HepG2 (cell line): ENCODE measurements around the gene MXI1. TPM values are rescaled to one million over a fixed set of nuclear protein-coding genes. Genes with fewer than 3 reads are reported as not detected.

Experiments used
- GATAD2A ChIP-seq: IDR thresholded peaks from 2 replicates; pipeline ENCODE4 v1.6.1; 2016
- NFYB ChIP-seq: sonication (generic); formaldehyde crosslinking; IDR thresholded peaks from 2 replicates; pipeline ENCODE4 v1.4.0; 2020; ENCODE audit warnings: missing genetic modification reagents
- RBFOX2 ChIP-seq: fragments of 200-400 bp; formaldehyde crosslinking; IDR thresholded peaks from 2 replicates; pipeline ENCODE4 v1.6.1; 2017; ENCODE audit warnings: low read depth, mild to moderate bottlenecking, low read length
- THAP11 ChIP-seq: IDR thresholded peaks from 2 replicates; pipeline ENCODE4 v1.6.1; 2016; ENCODE audit warnings: missing biosample characterization, missing genetic modification reagents
- ZNF235 ChIP-seq: sonication (generic); formaldehyde crosslinking; IDR thresholded peaks from 2 replicates; pipeline ENCODE4 v1.8.1; 2023; ENCODE audit warnings: mild to moderate bottlenecking, missing genetic modification reagents, borderline replicate concordance
- ZNF263 ChIP-seq: sonication (generic); formaldehyde crosslinking; IDR thresholded peaks from 2 replicates; pipeline ENCODE4 v1.4.0; 2020; ENCODE audit warnings: missing genetic modification reagents
- ZNF333 ChIP-seq: sonication (generic); formaldehyde crosslinking; IDR thresholded peaks from 2 replicates; pipeline ENCODE4 v1.4.0; 2020; ENCODE audit warnings: mild to moderate bottlenecking, missing genetic modification reagents, borderline replicate concordance
- ZNF776 ChIP-seq: sonication (generic); formaldehyde crosslinking; IDR thresholded peaks from 2 replicates; pipeline ENCODE4 v1.4.0; 2020; ENCODE audit warnings: mild to moderate bottlenecking, missing genetic modification reagents
- ZNF781 ChIP-seq: sonication (generic); formaldehyde crosslinking; IDR thresholded peaks from 2 replicates; pipeline ENCODE4 v1.5.1; 2020; ENCODE audit warnings: borderline replicate concordance, mild to moderate bottlenecking, missing genetic modification reagents; ENCODE audit errors: not compliant biosample characterization
- polyA plus RNA-seq, 8 experiments: library from polyadenylated mRNA; depleted of rRNA in 3 of 8; stranded (reverse) in 7 of 8; unstranded in 1 of 8; fragments of >200 nt; fragmentation: Illumina TruSeq in 4 of 8; extraction: Trizol in 4 of 8; gene quantifications; 2 replicates each; pipeline versions ENCODE4 v1.2.1 to v1.2.3, GENCODE V29; 2011 to 2016; ENCODE audit warnings: low read depth in 4 of 8, missing spikeins in 1 of 8, mixed read lengths in 1 of 8; ENCODE audit not compliant: insufficient read depth in 1 of 8
- total RNA-seq, 5 experiments: library from RNA; depleted of rRNA; stranded (reverse); fragments of >200 nt; fragmentation: Illumina TruSeq; extraction: Trizol; gene quantifications; 2 replicates each; pipeline ENCODE4 v1.2.3, GENCODE V29; 2016; ENCODE audit warnings: low read depth in 1 of 5
- TF ChIP-seq, protein P1 (sequence below): sonication (generic); formaldehyde crosslinking; IDR thresholded peaks from 2 replicates; pipeline ENCODE4 v1.5.1; 2020; ENCODE audit warnings: missing genetic modification reagents, mild to moderate bottlenecking, borderline replicate concordance
- TF ChIP-seq, protein P2 (sequence below): sonication (generic); formaldehyde crosslinking; IDR thresholded peaks from 2 replicates; pipeline ENCODE4 v1.8.1; 2023; ENCODE audit warnings: mild to moderate bottlenecking, missing genetic modification reagents
- TF ChIP-seq, protein P3 (sequence below): sonication (generic); formaldehyde crosslinking; IDR thresholded peaks from 2 replicates; pipeline ENCODE4 v1.4.0; 2020; ENCODE audit warnings: mild to moderate bottlenecking, low read depth, missing genetic modification reagents
- TF ChIP-seq, protein P4 (sequence below): sonication (generic); formaldehyde crosslinking; IDR thresholded peaks from 2 replicates; pipeline ENCODE4 v1.4.0; 2020; ENCODE audit warnings: missing genetic modification reagents, low read depth, mild to moderate bottlenecking, borderline replicate concordance
- TF ChIP-seq, protein P5 (sequence below): sonication (generic); formaldehyde crosslinking; IDR thresholded peaks from 2 replicates; pipeline ENCODE4 v1.8.1; 2023; ENCODE audit warnings: missing genetic modification reagents, inconsistent platforms, borderline replicate concordance
- TF ChIP-seq, protein P6 (sequence below): sonication (generic); formaldehyde crosslinking; IDR thresholded peaks from 2 replicates; pipeline ENCODE4 v1.5.1; 2020; ENCODE audit warnings: mild to moderate bottlenecking, missing genetic modification reagents, borderline replicate concordance

MXI1 gene
- total and polyA plus RNA-seq, 2 of the 13 experiments (the other 11 are each of a cell fraction or from before 2014, with no cell fraction given) = 6.6 to 22.0 TPM

DNA sequence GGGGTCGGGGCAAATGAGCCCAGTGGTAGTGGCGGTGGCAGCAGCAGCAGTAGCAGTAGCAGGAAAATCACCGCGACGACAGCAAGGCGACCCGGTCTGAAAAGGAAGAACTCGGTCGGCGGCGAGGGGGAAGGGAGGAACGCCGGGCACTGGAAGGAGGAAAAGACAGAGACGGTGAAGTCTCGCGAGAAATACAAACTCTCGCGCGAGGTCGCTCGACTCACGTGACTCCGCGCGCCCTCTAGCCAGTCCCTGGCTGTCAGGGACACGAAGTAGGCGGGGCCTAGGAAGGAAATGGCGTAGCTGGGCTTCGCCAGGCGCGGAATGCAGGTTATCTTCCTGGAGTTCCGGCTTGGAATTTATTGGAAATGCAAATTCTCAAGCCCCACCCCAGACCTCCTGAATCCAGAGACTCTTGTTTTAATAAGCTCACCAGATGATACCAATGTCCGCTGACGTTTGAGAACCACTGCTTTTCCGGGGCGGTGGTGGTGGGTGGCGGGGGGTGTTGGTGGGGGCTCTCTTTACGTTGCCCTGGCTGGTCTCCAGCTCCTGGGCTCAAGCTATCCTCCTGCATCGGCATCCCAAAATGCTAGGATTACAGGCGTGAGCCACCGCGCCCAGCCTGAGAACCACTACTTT, 97.5 kb downstream of the MXI1 start, which contains the start of gene SMNDC1 (continued):
- TF ChIP-seq, protein P1, sequence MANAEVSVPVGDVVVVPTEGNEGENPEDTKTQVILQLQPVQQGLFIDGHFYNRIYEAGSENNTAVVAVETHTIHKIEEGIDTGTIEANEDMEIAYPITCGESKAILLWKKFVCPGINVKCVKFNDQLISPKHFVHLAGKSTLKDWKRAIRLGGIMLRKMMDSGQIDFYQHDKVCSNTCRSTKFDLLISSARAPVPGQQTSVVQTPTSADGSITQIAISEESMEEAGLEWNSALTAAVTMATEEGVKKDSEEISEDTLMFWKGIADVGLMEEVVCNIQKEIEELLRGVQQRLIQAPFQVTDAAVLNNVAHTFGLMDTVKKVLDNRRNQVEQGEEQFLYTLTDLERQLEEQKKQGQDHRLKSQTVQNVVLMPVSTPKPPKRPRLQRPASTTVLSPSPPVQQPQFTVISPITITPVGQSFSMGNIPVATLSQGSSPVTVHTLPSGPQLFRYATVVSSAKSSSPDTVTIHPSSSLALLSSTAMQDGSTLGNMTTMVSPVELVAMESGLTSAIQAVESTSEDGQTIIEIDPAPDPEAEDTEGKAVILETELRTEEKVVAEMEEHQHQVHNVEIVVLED = peak; percentile 43; the same call in 1 of the 2 replicates
- TF ChIP-seq, protein P2, sequence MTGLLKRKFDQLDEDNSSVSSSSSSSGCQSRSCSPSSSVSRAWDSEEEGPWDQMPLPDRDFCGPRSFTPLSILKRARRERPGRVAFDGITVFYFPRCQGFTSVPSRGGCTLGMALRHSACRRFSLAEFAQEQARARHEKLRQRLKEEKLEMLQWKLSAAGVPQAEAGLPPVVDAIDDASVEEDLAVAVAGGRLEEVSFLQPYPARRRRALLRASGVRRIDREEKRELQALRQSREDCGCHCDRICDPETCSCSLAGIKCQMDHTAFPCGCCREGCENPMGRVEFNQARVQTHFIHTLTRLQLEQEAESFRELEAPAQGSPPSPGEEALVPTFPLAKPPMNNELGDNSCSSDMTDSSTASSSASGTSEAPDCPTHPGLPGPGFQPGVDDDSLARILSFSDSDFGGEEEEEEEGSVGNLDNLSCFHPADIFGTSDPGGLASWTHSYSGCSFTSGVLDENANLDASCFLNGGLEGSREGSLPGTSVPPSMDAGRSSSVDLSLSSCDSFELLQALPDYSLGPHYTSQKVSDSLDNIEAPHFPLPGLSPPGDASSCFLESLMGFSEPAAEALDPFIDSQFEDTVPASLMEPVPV (CRISPR knock-in tag) = peak; percentile 51; the same call in 1 of the 2 replicates
- TF ChIP-seq NFYB (peak; percentile 80), GATAD2A (CRISPR knock-in tag) (0 out of 2 replicates have a peak, but pooled peaks have one; percentile 31), ZNF776 (no peak), THAP11 (peak; percentile 84), ZNF781 (CRISPR knock-in tag) (no peak), ZNF263 (CRISPR knock-in tag) (no peak), ZNF235 (CRISPR knock-in tag) (no peak), RBFOX2 (peak; percentile 60), ZNF333 (CRISPR knock-in tag) (no peak)
- TF ChIP-seq, protein P3, sequence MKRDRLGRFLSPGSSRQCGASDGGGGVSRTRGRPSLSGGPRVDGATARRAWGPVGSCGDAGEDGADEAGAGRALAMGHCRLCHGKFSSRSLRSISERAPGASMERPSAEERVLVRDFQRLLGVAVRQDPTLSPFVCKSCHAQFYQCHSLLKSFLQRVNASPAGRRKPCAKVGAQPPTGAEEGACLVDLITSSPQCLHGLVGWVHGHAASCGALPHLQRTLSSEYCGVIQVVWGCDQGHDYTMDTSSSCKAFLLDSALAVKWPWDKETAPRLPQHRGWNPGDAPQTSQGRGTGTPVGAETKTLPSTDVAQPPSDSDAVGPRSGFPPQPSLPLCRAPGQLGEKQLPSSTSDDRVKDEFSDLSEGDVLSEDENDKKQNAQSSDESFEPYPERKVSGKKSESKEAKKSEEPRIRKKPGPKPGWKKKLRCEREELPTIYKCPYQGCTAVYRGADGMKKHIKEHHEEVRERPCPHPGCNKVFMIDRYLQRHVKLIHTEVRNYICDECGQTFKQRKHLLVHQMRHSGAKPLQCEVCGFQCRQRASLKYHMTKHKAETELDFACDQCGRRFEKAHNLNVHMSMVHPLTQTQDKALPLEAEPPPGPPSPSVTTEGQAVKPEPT (CRISPR knock-in tag) = no peak
- TF ChIP-seq, protein P4, sequence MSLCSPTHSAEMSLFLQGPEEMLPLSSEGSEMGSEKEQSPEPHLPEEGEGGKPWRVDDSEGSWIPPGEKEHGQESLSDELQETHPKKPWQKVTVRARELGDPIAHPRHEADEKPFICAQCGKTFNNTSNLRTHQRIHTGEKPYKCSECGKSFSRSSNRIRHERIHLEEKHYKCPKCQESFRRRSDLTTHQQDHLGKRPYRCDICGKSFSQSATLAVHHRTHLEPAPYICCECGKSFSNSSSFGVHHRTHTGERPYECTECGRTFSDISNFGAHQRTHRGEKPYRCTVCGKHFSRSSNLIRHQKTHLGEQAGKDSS (CRISPR knock-in tag) = no peak
- TF ChIP-seq, protein P5, sequence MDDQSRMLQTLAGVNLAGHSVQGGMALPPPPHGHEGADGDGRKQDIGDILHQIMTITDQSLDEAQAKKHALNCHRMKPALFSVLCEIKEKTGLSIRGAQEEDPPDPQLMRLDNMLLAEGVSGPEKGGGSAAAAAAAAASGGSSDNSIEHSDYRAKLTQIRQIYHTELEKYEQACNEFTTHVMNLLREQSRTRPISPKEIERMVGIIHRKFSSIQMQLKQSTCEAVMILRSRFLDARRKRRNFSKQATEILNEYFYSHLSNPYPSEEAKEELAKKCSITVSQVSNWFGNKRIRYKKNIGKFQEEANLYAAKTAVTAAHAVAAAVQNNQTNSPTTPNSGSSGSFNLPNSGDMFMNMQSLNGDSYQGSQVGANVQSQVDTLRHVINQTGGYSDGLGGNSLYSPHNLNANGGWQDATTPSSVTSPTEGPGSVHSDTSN (CRISPR knock-in tag) = no peak
- TF ChIP-seq, protein P6, sequence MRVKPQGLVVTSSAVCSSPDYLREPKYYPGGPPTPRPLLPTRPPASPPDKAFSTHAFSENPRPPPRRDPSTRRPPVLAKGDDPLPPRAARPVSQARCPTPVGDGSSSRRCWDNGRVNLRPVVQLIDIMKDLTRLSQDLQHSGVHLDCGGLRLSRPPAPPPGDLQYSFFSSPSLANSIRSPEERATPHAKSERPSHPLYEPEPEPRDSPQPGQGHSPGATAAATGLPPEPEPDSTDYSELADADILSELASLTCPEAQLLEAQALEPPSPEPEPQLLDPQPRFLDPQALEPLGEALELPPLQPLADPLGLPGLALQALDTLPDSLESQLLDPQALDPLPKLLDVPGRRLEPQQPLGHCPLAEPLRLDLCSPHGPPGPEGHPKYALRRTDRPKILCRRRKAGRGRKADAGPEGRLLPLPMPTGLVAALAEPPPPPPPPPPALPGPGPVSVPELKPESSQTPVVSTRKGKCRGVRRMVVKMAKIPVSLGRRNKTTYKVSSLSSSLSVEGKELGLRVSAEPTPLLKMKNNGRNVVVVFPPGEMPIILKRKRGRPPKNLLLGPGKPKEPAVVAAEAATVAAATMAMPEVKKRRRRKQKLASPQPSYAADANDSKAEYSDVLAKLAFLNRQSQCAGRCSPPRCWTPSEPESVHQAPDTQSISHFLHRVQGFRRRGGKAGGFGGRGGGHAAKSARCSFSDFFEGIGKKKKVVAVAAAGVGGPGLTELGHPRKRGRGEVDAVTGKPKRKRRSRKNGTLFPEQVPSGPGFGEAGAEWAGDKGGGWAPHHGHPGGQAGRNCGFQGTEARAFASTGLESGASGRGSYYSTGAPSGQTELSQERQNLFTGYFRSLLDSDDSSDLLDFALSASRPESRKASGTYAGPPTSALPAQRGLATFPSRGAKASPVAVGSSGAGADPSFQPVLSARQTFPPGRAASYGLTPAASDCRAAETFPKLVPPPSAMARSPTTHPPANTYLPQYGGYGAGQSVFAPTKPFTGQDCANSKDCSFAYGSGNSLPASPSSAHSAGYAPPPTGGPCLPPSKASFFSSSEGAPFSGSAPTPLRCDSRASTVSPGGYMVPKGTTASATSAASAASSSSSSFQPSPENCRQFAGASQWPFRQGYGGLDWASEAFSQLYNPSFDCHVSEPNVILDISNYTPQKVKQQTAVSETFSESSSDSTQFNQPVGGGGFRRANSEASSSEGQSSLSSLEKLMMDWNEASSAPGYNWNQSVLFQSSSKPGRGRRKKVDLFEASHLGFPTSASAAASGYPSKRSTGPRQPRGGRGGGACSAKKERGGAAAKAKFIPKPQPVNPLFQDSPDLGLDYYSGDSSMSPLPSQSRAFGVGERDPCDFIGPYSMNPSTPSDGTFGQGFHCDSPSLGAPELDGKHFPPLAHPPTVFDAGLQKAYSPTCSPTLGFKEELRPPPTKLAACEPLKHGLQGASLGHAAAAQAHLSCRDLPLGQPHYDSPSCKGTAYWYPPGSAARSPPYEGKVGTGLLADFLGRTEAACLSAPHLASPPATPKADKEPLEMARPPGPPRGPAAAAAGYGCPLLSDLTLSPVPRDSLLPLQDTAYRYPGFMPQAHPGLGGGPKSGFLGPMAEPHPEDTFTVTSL (CRISPR knock-in tag) = no peak
